Kidney (tissue), 14 donors: ENCODE data around the gene USP46. TPM values are rescaled to one million over a fixed set of nuclear protein-coding genes. Genes with fewer than 3 reads are reported as not detected.

Experiments used
- DNase-seq, 5 donors: peaks; one replicate each; pipeline ENCODE4 v3.0.0-alpha.2; 2013 to 2020
- FAIRE-seq: peaks from 2 replicates; lab custom pipeline; 2012; peaks lifted over from hg19 to GRCh38; lab: Jason Lieb, UNC
- H3K27ac ChIP-seq, 2 donors: one replicate each; pipeline ENCODE4 v1.7.0; 2013; ENCODE audit warnings: low read depth in 2 of 2, low read length in 2 of 2, inconsistent platforms in 1 of 2
- H3K27me3 ChIP-seq: one replicate; pipeline ENCODE4 v1.7.1; 2013; ENCODE audit warnings: low read length, inconsistent platforms; ENCODE audit not compliant: control insufficient read depth, insufficient read depth
- H3K36me3 ChIP-seq, 3 donors: one replicate each; pipeline versions ENCODE4 v1.7.0 to v1.7.1; 2013; ENCODE audit warnings: low read length in 3 of 3, control low read depth in 1 of 3, inconsistent platforms in 1 of 3; ENCODE audit not compliant: insufficient read depth in 3 of 3, control insufficient read depth in 2 of 3
- H3K4me1 ChIP-seq, 3 donors: one replicate each; pipeline versions ENCODE4 v1.7.0 to v1.7.1; 2013; ENCODE audit warnings: low read length in 3 of 3, inconsistent platforms in 1 of 3, low read depth in 1 of 3; ENCODE audit not compliant: control insufficient read depth in 2 of 3, insufficient read depth in 2 of 3
- H3K4me3 ChIP-seq, 3 donors: one replicate each; pipeline versions ENCODE4 v1.7.0 to v1.8.1; 2013; ENCODE audit warnings: low read length in 3 of 3, control low read depth in 1 of 3, inconsistent platforms in 1 of 3
- H3K9ac ChIP-seq, 3 donors: one replicate each; pipeline versions ENCODE4 v1.7.0 to v1.7.1; 2013; ENCODE audit warnings: low read length in 3 of 3, control low read depth in 1 of 3, inconsistent platforms in 1 of 3
- H3K9me3 ChIP-seq, 3 donors: one replicate each; pipeline versions ENCODE4 v1.7.0 to v1.7.1; 2013; ENCODE audit warnings: low read length in 3 of 3, control low read depth in 1 of 3, inconsistent platforms in 1 of 3; ENCODE audit not compliant: control insufficient read depth in 2 of 3, insufficient read depth in 1 of 3
- intact Hi-C: fragments of 100-400 bp; cut with DNase I; formaldehyde crosslinking; loops from one replicate; pipeline ENCODE4 v1.11.1; 2022
- polyA plus RNA-seq: library from polyadenylated mRNA; stranded (reverse); fragments of 350-450 nt; fragmentation: Illumina TruSeq; extraction: RNeasy Lipid Tissue Mini Kit (QIAGEN cat#74804); gene quantifications from one replicate; pipeline ENCODE4 v1.2.3, GENCODE V29; 2014; ENCODE audit warnings: low read depth, low replicate concordance; ENCODE audit not compliant: insufficient read depth
- total RNA-seq: library from RNA; stranded (reverse); fragmentation: NEBNext Ultra II Directional; extraction: Animal tissue kit (Norgen Biotek cat#: 25700); gene quantifications from one replicate; pipeline ENCODE4 v1.2.1, GENCODE V29; 2021
- TF ChIP-seq, protein P1 (sequence below): IDR thresholded peaks from 3 replicates; pipeline ENCODE4 v1.5.1; 2012; ENCODE audit warnings: mild to moderate bottlenecking, moderate library complexity, borderline replicate concordance; ENCODE audit not compliant: insufficient read depth; ENCODE audit errors: extremely low read depth
- donor health status: control.
- donor health status: control.
- donor health status: control.
- donor health status: control.
- donor health status: control.
- donor health status: DM: yes; HTN: yes; CAD: no.
- donor health status: Normal renal cell carcinoma (clear cell type).

USP46 gene
- total and polyA plus RNA-seq, 2 donors from 2014 or later, result 8.2 to 16.9 TPM

DNA sequence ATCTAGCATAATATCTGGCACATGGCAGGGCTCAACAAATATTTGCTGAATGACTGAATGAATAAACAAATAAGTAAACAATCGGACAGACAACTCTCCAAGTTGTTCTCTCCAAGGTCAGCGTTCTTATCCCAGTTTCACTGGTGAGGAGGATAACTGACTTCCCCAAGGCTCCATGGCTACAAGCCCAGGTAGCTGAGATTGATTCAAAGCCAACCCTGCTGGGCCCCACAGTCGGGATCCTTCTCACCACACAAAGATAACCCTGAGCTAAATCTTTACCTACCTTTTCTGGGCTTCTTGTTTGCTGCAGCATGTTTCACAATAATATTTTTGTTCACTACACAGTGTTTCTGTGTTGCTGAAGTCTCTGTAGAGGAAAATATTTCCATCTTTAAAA, 54.9 kb downstream of the USP46 start:
- DNase-seq, result no peak
- no peak overlapping the region for H3K9ac ChIP-seq
- H3K4me1 ChIP-seq, result peaks cover 0 to 4% (median 0%) of the 10 kb centered on the region in 3 donors
- FAIRE-seq, result no peak
- H3K27ac ChIP-seq, result no peak overlapping the region
- peaks cover under 1 to 6% (median 2%) of the 10 kb centered on the region in 3 donors for H3K36me3 ChIP-seq
- no peaks in the 10 kb centered on the region for H3K9me3 ChIP-seq
- intact Hi-C loops, result no loop called here
- H3K27me3 ChIP-seq, result no peaks in the 10 kb centered on the region
- H3K4me3 ChIP-seq, result no peak overlapping the region
- TF ChIP-seq, protein P1, sequence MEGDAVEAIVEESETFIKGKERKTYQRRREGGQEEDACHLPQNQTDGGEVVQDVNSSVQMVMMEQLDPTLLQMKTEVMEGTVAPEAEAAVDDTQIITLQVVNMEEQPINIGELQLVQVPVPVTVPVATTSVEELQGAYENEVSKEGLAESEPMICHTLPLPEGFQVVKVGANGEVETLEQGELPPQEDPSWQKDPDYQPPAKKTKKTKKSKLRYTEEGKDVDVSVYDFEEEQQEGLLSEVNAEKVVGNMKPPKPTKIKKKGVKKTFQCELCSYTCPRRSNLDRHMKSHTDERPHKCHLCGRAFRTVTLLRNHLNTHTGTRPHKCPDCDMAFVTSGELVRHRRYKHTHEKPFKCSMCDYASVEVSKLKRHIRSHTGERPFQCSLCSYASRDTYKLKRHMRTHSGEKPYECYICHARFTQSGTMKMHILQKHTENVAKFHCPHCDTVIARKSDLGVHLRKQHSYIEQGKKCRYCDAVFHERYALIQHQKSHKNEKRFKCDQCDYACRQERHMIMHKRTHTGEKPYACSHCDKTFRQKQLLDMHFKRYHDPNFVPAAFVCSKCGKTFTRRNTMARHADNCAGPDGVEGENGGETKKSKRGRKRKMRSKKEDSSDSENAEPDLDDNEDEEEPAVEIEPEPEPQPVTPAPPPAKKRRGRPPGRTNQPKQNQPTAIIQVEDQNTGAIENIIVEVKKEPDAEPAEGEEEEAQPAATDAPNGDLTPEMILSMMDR, result no peak

DNA sequence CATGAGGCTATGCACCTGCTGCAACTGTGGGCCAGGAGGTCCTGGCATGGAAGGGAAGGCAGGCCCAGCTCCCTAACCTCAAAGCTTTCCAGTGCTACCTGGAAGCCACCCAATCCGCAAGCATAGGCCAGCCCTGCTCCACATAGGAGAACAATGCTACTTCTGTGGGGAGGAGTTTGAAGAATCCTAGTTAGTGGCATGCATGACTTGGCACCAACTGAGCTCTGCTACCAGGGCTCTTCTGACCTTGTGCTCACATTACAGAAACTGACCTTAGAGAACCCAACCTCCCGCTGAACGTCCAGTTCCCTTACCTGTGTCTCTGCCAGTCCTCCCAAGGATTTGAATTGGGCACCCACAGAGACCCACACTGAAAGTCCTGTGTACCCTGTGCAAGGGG, 58.8 kb downstream of the USP46 start:
- Histone ChIP-seq H3K27me3 (no peaks in the 10 kb centered on the region), H3K9ac (no peak overlapping the region), H3K9me3 (no peaks in the 10 kb centered on the region), H3K4me1 (peaks cover 0 to 4% (median 0%) of the 10 kb centered on the region in 3 donors), H3K36me3 (peaks cover 0 to 14% (median 4%) of the 10 kb centered on the region in 3 donors), H3K27ac (peak overlapping the region in 1 of 2 donors; percentile 35), H3K4me3 (no peak overlapping the region)
- TF ChIP-seq, protein P1, result no peak
- intact Hi-C loops, result no loop called here
- FAIRE-seq (no peak), DNase-seq (peak in 3 of 5 donors; percentile 15 to 40 (median 31))

DNA sequence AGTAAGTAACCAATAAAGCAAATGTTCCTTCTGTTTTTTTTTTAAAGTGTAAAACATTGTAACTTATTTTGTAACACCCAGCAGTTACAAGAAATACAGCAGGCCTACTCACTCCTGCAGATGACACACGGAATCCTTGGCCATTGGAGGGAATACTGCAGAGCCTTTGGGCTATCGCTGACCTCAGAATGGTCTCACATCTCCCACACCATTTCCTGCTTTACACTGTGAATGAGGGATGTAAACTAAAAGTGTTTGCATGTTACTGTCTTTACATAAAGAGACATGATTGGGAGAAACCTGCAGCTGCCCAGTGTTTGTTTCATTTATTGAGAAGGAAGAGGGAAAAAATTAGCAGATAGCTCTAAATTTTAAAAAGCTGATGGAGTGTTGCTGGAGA, 64.1 kb downstream of the USP46 start:
- TF ChIP-seq, protein P1, result no peak
- FAIRE-seq, result no peak

DNA sequence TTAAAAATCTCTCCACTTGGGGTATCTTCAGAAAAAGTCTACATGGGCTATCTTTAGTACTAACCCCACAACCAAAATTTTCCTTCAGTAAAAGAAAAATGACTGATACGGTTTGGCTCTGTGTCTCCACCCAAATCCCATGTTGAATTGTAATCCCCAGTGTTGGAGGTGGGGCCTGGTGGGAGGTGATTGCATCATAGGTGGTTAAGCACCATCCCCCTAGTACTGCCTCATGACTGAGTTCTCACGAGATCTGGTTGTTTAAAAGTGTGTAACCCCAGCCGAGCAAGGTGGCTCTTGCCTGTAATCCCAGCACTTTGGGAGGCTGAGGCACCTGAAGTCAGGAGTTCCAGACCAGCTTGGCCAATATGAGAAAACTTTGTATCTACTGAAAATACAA, 66.8 kb downstream of the USP46 start:
- H3K27me3 ChIP-seq, result no peaks in the 10 kb centered on the region
- H3K27ac ChIP-seq, result no peak overlapping the region
- FAIRE-seq (no peak), DNase-seq (no peak)
- peaks cover 0 to 9% (median 0%) of the 10 kb centered on the region in 3 donors for H3K4me1 ChIP-seq
- intact Hi-C loops, result no loop called here
- H3K9ac ChIP-seq, result no peak overlapping the region
- H3K36me3 ChIP-seq, result peaks cover 0 to 13% (median 0%) of the 10 kb centered on the region in 3 donors
- TF ChIP-seq, protein P1, result no peak
- H3K4me3 ChIP-seq, result no peak overlapping the region
- no peaks in the 10 kb centered on the region for H3K9me3 ChIP-seq

More for the DNA sequence above, 64.1 kb downstream of the USP46 start:
- no peak overlapping the region for H3K27ac ChIP-seq
- H3K4me1 ChIP-seq, result no peaks in the 10 kb centered on the region
- no peak overlapping the region for H3K9ac ChIP-seq
- DNase-seq, result no peak
- H3K36me3 ChIP-seq, result peaks cover 0 to 16% (median 2%) of the 10 kb centered on the region in 3 donors
- H3K4me3 ChIP-seq, result no peak overlapping the region
- no peaks in the 10 kb centered on the region for H3K9me3 ChIP-seq
- H3K27me3 ChIP-seq, result no peaks in the 10 kb centered on the region
- intact Hi-C loops, result no loop called here
